Measurements from ENCODE around the gene MACC1. TPM values are rescaled to one million over a fixed set of nuclear protein-coding genes. Genes with fewer than 3 reads are reported as not detected.

Gene MACC1
- total RNA-seq, 1 experiment from 2014 or later: 190 TPM

- no peak for DNase-seq
- Mint-ChIP-seq H3K4me3 (ENCODE audit: low read depth, unreplicated experiment) (no peak overlapping the region), H3K36me3 (ENCODE audit: insufficient read depth, unreplicated experiment) (no peaks in the 10 kb centered on the region), H3K27me3 (ENCODE audit: unreplicated experiment) (no peaks in the 10 kb centered on the region), H3K9me3 (ENCODE audit: low read depth, unreplicated experiment) (peaks cover 6% of the 10 kb centered on the region), H3K4me1 (ENCODE audit: low read depth, unreplicated experiment) (peaks cover 60% of the 10 kb centered on the region), H3K27ac (ENCODE audit: unreplicated experiment) (peak overlapping the region; percentile 53)
- CTCF ChIA-PET: interaction anchor here (1.0 to 1.7 kb wide), 2 partner anchors 9 to 29 kb away, joined by 3 read pairs; no protein-coding TSS in a partner anchor
- TF ChIP-seq CTCF (IDR thresholded peaks at IDR 0.05; ENCODE audit: unreplicated experiment): no peak
- BruUV-seq (replicated peaks): no TSS peak
- intact Hi-C loops (cut with micrococcal nuclease; ENCODE audit: unreplicated experiment): no loop called here
Observed at GRCh38 chr7:20241911-20242261, 24.7 kb upstream of the MACC1 start.

GRCh38 chr7:20241194-20241910 is 24.2 kb upstream of the MACC1 start:
- DNase-seq: peak; percentile 25
- peak overlapping the region; percentile 53 for H3K27ac Mint-ChIP-seq (ENCODE audit: unreplicated experiment)

GRCh38 chr7:20240080-20240926 is 23.1 kb upstream of the MACC1 start:
- CTCF ChIA-PET: interaction anchor here (1.7 kb wide), 1 partner anchor 8 kb away, joined by 3 read pairs; no protein-coding TSS in a partner anchor

More at GRCh38 chr7:20241194-20241910, 24.2 kb upstream of the MACC1 start:
- peaks cover 60% of the 10 kb centered on the region for H3K4me1 Mint-ChIP-seq (ENCODE audit: low read depth, unreplicated experiment)
- H3K36me3 Mint-ChIP-seq (ENCODE audit: insufficient read depth, unreplicated experiment): no peaks in the 10 kb centered on the region
- intact Hi-C loops (cut with micrococcal nuclease; ENCODE audit: unreplicated experiment): no loop called here
- no peak for TF ChIP-seq CTCF (IDR thresholded peaks at IDR 0.05; ENCODE audit: unreplicated experiment)
- CTCF ChIA-PET: interaction anchor here (1.0 to 1.7 kb wide), 2 partner anchors 9 to 30 kb away, joined by 3 read pairs; no protein-coding TSS in a partner anchor
- no peaks in the 10 kb centered on the region for H3K27me3 Mint-ChIP-seq (ENCODE audit: unreplicated experiment)
- BruUV-seq (replicated peaks): no TSS peak
- no peak overlapping the region for H3K4me3 Mint-ChIP-seq (ENCODE audit: low read depth, unreplicated experiment)
- H3K9me3 Mint-ChIP-seq (ENCODE audit: low read depth, unreplicated experiment): peaks cover 7% of the 10 kb centered on the region

More at GRCh38 chr7:20240080-20240926, 23.1 kb upstream of the MACC1 start:
- no peak for DNase-seq
- no peak for TF ChIP-seq CTCF (IDR thresholded peaks at IDR 0.05; ENCODE audit: unreplicated experiment)
- peaks cover 62% of the 10 kb centered on the region for H3K4me1 Mint-ChIP-seq (ENCODE audit: low read depth, unreplicated experiment)
- no TSS peak for BruUV-seq (replicated peaks)
- H3K9me3 Mint-ChIP-seq (ENCODE audit: low read depth, unreplicated experiment): peaks cover 5% of the 10 kb centered on the region
- no peaks in the 10 kb centered on the region for H3K36me3 Mint-ChIP-seq (ENCODE audit: insufficient read depth, unreplicated experiment)
- H3K27me3 Mint-ChIP-seq (ENCODE audit: unreplicated experiment): no peaks in the 10 kb centered on the region
- peak overlapping the region; percentile 53 for H3K27ac Mint-ChIP-seq (ENCODE audit: unreplicated experiment)
- no peak overlapping the region for H3K4me3 Mint-ChIP-seq (ENCODE audit: low read depth, unreplicated experiment)
- intact Hi-C loops (cut with micrococcal nuclease; ENCODE audit: unreplicated experiment): no loop called here
